GM08714 (cell line): Measurements from ENCODE around the gene CGREF1.

Experiments used
- H3K4me3 ChIP-seq: fragments of 200-500 bp; sonication (Bioruptor generic); 2 replicates; pipeline ENCODE4 v1.5.1; 2014; ENCODE audit warnings: mild to moderate bottlenecking, low read length, inconsistent platforms
- ZNF274 ChIP-seq: IDR thresholded peaks from 2 replicates; pipeline ENCODE4 v1.6.1; 2012; ENCODE audit warnings: mild to moderate bottlenecking, low read depth, low read length

The CGREF1 gene

DNA sequence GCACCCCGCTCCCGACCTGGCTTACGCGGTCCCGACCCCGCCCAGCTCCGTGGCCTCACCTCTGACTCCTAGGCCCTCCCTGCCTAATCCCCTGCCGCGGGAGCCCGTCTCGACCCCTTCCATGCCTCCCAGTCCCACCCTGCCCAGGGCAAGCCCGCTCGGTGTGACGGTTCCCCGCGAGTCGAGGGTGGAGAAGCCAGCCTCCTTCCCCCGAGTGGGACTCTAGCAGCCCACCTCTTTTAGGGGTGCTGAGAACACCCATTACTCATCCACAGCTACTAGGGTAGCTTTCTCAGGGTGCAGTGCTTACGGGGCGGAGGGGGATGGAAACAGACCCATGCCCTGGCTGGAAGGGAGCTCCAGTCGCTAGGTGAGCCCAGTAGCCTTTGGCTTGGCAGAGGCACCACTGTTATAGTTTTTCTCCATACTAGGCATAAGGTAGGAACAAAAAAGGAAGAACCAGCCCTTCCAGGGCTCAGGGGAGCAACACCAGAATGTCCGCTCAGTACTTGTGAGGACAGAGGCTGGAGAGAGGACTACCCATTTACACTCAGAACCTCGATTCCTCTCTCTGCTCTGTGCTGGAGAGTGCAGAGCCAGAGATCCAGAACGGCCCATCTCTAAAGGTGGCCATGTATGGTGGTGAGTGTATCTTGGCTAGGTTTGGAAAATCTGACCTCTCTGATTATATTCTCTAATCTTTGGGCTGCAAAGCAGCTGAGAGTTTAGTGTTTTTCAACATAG lies 66.9 kb downstream of the CGREF1 start:
- H3K4me3 ChIP-seq = peak overlapping the region; percentile 75
- no peak for TF ChIP-seq ZNF274

DNA sequence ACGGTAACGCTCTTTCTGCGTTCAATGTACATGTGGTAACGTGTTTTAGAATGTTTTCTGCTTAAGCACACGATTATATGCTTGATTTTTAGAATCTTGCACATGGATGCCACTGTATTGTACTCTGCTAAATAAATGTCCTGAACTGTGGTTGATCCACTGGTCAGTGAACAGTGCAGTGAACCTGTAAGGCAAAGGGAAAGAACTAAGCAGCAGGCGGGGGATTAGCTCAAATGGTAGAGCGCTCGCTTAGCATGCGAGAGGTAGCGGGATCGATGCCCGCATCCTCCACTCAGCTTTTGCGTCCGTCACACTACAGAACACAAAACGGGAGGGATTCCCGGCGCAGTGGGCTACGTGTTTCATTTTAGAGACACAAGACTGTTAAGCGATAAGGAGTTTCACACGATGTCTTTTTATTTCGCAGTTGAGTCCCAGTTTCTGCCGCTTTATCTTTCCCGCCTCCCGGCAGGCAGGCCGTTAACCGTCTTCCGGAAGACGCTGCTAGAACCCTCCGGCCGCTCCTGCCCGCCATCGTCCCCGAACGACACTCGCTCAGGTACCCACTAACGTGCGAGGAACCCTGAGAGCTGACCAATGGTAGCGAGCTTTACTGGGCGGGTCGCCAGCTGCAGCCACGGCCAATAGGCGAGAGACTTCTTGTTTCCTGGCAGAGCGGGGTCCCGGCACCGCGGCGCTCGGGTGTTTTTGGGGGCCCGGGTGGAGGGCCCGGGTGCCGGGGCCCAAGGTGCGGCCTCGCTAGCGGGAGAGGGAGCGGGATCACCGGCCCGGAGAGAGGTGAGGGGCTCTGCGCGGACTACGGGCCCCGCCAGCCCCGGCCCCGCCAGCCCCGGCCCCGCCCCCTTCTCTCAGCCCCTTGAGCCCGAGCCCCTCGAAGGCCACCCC lies 67.7 kb downstream of the CGREF1 start, which contains the start of gene AGBL5:
TSS of gene AGBL5 (plus strand) at position 673 of the 906 bp plus-strand sequence. CDS start 1,291 bp downstream, outside the sequence.
- TF ChIP-seq ZNF274 = no peak
- peak within 1 kb of the TSS; percentile 78 for H3K4me3 ChIP-seq
